ENCODE data around the gene SIAH1. TPM values are rescaled to one million over a fixed set of nuclear protein-coding genes. Genes with fewer than 3 reads are reported as not detected.

The SIAH1 gene
- total RNA-seq, 4 donors from 2014 or later, result 26.1 to 44.3 (median 40.1) TPM

- no peaks in the 10 kb centered on the region for H3K27me3 ChIP-seq
- H3K27ac ChIP-seq, result peak overlapping the region; percentile 83 to 92 (median 88)
- H3K4me1 ChIP-seq, result peaks cover 0 to 66% (median 28%) of the 10 kb centered on the region in 4 donors
- TF ChIP-seq CTCF (IDR thresholded peaks at IDR 0.05) (peak in 1 of 5 experiments; percentile 20), POLR2A (IDR thresholded peaks at IDR 0.05) (peak; percentile 81 to 95), EP300 (IDR thresholded peaks at IDR 0.05) (peak in 1 of 2 donors; percentile 91)
- peak; percentile 74 to 81 for DNase-seq (ENCODE audit: low spot score in 2 of 2)
- WGBS, 2 donors, result 0 to 2% methylated on average over 2 to 23 of the region's 33 CpGs
- H3K9me3 ChIP-seq, result no peaks in the 10 kb centered on the region
- peak overlapping the region; percentile 40 to 63 (median 52) for H3K4me3 ChIP-seq
- H3K36me3 ChIP-seq, result peaks cover 0 to 13% (median 0%) of the 10 kb centered on the region in 3 donors
Observed at GRCh38 chr16:48365601-48366164, 19.5 kb downstream of the SIAH1 start.

GRCh38 chr16:48365025-48365600 lies 20.1 kb downstream of the SIAH1 start:
- DNase-seq (ENCODE audit: low spot score in 2 of 2), result no peak
- Histone ChIP-seq H3K36me3 (peaks cover 0 to 13% (median 0%) of the 10 kb centered on the region in 3 donors), H3K4me1 (peaks cover 0 to 65% (median 26%) of the 10 kb centered on the region in 4 donors), H3K27me3 (no peaks in the 10 kb centered on the region), H3K9me3 (no peaks in the 10 kb centered on the region), H3K4me3 (peak overlapping the region; percentile 40 to 63 (median 52)), H3K27ac (peak overlapping the region; percentile 83 to 92 (median 88))
- TF ChIP-seq POLR2A (IDR thresholded peaks at IDR 0.05) (no peak), EP300 (IDR thresholded peaks at IDR 0.05) (no peak), CTCF (IDR thresholded peaks at IDR 0.05) (no peak)
- 58 to 59% methylated on average over 15 of the region's 15 CpGs for WGBS, 2 donors

GRCh38 chr16:48361540-48362144 lies 23.6 kb downstream of the SIAH1 start:
- H3K4me3 ChIP-seq, result no peak overlapping the region
- DNase-seq (ENCODE audit: low spot score in 2 of 2), result no peak
- H3K4me1 ChIP-seq, result peaks cover 0 to 59% (median 20%) of the 10 kb centered on the region in 4 donors
- 93% methylated on average over 12 of the region's 12 CpGs for WGBS, 2 donors
- no peak for TF ChIP-seq POLR2A (IDR thresholded peaks at IDR 0.05)
- TF ChIP-seq EP300 (IDR thresholded peaks at IDR 0.05), result no peak
- no peak for TF ChIP-seq CTCF (IDR thresholded peaks at IDR 0.05)
- no peak overlapping the region for H3K27ac ChIP-seq
- H3K9me3 ChIP-seq, result no peaks in the 10 kb centered on the region
- H3K36me3 ChIP-seq, result peaks cover 0 to 23% (median 0%) of the 10 kb centered on the region in 3 donors
- no peaks in the 10 kb centered on the region for H3K27me3 ChIP-seq

GRCh38 chr16:48361012-48361411 lies 24.2 kb downstream of the SIAH1 start:
- H3K4me3 ChIP-seq, result no peak overlapping the region
- no peak overlapping the region for H3K27ac ChIP-seq
- H3K9me3 ChIP-seq, result no peaks in the 10 kb centered on the region
- WGBS, 2 donors, result 84 to 89% methylated on average over 3 of the region's 3 CpGs
- H3K27me3 ChIP-seq, result no peaks in the 10 kb centered on the region
- no peak for DNase-seq (ENCODE audit: low spot score in 2 of 2)
- TF ChIP-seq CTCF (IDR thresholded peaks at IDR 0.05) (no peak), EP300 (IDR thresholded peaks at IDR 0.05) (no peak), POLR2A (IDR thresholded peaks at IDR 0.05) (no peak)
- H3K4me1 ChIP-seq, result peaks cover 0 to 62% (median 17%) of the 10 kb centered on the region in 4 donors
- peaks cover 0 to 23% (median 0%) of the 10 kb centered on the region in 3 donors for H3K36me3 ChIP-seq

- 91 to 100% methylated on average over 2 of the region's 2 CpGs for whole genome bisulfite sequencing, 2 donors
- Histone ChIP-seq H3K9me3 (no peaks in the 10 kb centered on the region), H3K4me1 (peaks cover 0 to 57% (median 12%) of the 10 kb centered on the region in 4 donors), H3K36me3 (peaks cover 0 to 23% (median 0%) of the 10 kb centered on the region in 3 donors), H3K27me3 (no peaks in the 10 kb centered on the region), H3K4me3 (no peak overlapping the region), H3K27ac (no peak overlapping the region)
- TF ChIP-seq CTCF (IDR thresholded peaks at IDR 0.05) (no peak), EP300 (IDR thresholded peaks at IDR 0.05) (no peak), POLR2A (IDR thresholded peaks at IDR 0.05) (no peak)
- DNase-seq (ENCODE audit: low spot score in 2 of 2), result no peak
Observed at GRCh38 chr16:48359983-48360382, 25.2 kb downstream of the SIAH1 start.
